GM12874 (cell line): ENCODE results near the gene ARL4A.

Experiments used
- TF ChIP-seq, protein P1 (sequence below): IDR thresholded peaks from 2 replicates; pipeline ENCODE4 v1.5.1; 2011; ENCODE audit warnings: low read depth, mild to moderate bottlenecking, control low read depth, low read length, moderate library complexity; ENCODE audit not compliant: insufficient read depth

ARL4A gene

DNA sequence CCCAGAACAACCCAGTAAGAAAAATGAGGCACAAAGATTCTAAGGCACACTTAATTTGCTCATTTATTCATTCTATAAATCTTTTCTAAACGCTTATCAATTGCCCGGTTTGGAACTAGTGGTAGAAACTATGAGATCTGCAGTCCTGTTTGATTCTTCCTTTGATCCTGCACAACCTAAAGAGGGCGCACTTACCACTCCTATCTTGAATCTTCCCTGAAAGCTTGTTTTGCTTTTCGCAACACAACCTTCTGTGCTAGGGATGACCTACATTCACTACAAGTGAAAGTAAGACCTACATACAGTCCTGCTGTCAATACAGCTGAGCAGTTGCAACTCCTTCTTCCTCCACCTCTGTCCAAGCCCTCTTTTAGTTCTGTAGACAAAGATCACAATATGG is 12.6 kb upstream of the ARL4A start:
- TF ChIP-seq, protein P1, sequence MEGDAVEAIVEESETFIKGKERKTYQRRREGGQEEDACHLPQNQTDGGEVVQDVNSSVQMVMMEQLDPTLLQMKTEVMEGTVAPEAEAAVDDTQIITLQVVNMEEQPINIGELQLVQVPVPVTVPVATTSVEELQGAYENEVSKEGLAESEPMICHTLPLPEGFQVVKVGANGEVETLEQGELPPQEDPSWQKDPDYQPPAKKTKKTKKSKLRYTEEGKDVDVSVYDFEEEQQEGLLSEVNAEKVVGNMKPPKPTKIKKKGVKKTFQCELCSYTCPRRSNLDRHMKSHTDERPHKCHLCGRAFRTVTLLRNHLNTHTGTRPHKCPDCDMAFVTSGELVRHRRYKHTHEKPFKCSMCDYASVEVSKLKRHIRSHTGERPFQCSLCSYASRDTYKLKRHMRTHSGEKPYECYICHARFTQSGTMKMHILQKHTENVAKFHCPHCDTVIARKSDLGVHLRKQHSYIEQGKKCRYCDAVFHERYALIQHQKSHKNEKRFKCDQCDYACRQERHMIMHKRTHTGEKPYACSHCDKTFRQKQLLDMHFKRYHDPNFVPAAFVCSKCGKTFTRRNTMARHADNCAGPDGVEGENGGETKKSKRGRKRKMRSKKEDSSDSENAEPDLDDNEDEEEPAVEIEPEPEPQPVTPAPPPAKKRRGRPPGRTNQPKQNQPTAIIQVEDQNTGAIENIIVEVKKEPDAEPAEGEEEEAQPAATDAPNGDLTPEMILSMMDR = peak; percentile 59

- TF ChIP-seq, protein P1 = no peak
Observed at GRCh38 chr7:12683678-12684585, 3.5 kb upstream of the ARL4A start.

DNA sequence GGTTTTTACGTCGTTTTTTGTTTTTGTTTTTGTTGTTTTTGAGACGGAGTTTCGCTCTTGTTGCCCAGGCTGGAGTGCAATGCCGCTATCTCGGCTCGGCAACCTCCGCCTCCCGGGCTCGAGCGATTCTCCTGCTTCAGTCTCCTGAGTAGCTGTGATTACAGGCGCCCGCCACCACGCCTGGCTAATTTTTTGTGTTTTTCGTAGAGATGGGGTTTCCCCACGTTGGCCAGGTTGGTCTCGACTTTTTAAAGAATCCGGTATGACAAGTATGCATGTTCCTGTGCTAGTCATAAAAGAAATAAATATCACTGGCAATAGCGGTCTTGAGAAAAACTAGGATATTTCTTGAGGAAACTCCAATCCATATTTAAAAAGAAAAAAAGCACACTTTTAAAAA is 2.7 kb upstream of the ARL4A start:
- TF ChIP-seq, protein P1 = no peak

DNA sequence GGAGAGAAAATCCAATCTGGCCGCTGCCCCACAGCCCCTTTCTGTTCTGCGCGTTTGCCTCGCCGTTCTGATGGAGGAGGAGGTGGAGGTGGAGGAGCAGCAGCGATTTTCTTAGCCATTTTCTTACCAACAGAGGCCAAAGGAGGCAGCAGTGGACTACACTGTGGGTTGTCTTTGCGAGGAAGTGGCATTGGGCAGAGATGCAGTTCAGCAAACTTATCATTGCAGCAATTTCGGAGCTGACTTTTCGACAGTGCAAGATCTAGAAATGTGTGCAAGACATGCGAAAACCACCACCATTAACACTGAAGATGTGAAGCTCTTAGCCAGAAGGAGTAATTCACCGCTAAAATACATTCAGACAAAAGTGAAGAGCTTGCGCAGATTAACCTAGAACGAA is 1.9 kb upstream of the ARL4A start:
- TF ChIP-seq, protein P1 = 0 out of 2 replicates have a peak, but pooled peaks have one; percentile 24

- TF ChIP-seq, protein P1 = peak; percentile 97
Observed at GRCh38 chr7:12686234-12686890, 1.1 kb upstream of the ARL4A start.

DNA sequence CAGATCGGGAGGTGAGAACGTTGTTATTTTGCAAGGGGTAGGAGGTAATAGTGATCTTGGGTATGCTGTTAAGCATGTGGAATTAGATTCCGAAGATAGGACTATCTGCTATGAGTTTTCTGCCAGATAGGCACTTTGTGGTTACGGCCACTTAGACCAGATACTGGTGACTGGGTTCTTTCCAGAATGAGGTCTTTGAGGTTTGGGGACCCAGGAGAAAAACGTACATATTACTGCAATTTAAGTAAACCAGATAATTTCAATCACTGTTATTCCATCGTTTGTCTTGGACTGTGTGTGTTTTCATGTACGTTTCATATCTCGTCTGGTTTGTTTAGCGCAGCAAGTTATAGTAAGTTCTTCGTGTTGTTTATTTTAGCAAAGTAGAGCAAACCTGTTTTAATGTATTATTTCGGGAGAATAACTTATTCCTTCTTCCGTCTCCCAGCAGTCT is 312 bp downstream of the ARL4A start:
- TF ChIP-seq, protein P1 = no peak

DNA sequence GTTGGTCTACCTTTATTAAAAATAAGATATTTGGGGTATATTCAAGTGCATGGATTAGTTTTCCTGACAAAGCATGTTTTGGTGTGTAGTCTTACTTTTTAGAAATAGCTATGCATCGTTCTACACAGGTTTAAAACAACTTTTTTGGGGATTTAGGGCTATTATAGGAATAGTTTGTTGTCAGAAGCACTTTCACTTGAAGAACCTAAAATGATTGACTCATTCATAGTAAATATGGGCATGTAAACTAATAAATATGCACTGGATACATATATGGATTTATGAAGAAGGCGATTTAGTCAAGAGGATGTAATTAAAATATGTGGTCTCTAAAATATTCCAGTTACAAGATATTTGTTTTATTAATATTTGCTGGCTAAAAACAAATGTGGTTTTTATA is 2.0 kb downstream of the ARL4A start:
- TF ChIP-seq, protein P1 = no peak
